Endothelial cell of umbilical vein (primary cell): ENCODE data around the gene BLVRA. TPM values are rescaled to one million over a fixed set of nuclear protein-coding genes. Genes with fewer than 3 reads are reported as not detected.

Experiments used
- BruUV-seq: library from RNA; stranded (reverse); fragments of 400-500 nt; replicated peaks from 2 replicates; lab custom pipeline; 2021; lab: Mats Ljungman, UMichigan
- CTCF ChIA-PET: fragments of 300-600, 350-600 bp; sonication (Branson Sonifier 250); formaldehyde crosslinking; loops from one replicate; lab custom pipeline; 2021; ENCODE audit warnings: antibody characterized with exemption, inconsistent platforms; lab: Charles Lee
- POLR2A ChIA-PET: fragments of 300-600, 350-600 bp; sonication (Branson Sonifier 250); formaldehyde crosslinking; loops from one replicate; lab custom pipeline; 2021; ENCODE audit warnings: antibody characterized with exemption, inconsistent platforms; lab: Charles Lee
- DNase-seq: peaks from one replicate; pipeline ENCODE4 v3.0.0-alpha.2; 2011; ENCODE audit warnings: low read depth, low spot score
- FAIRE-seq: peaks from 2 replicates; lab custom pipeline; 2011; peaks lifted over from hg19 to GRCh38; lab: Jason Lieb, UNC
- H2AFZ ChIP-seq: 2 replicates; pipeline ENCODE4 v1.6.0; 2012; ENCODE audit warnings: low read depth, low read length, control low read depth, inconsistent platforms
- H3K27ac ChIP-seq: 2 replicates; pipeline ENCODE4 v1.5.1; 2011; ENCODE audit warnings: low read depth, mild to moderate bottlenecking, control low read depth, low read length, moderate library complexity; ENCODE audit not compliant: insufficient read depth
- H3K27me3 ChIP-seq, 2 experiments: 2 replicates each; pipeline versions ENCODE4 v1.6.0 to v1.6.1; 2011; ENCODE audit warnings: low read length in 2 of 2, mixed read lengths in 1 of 2; ENCODE audit not compliant: control insufficient read depth in 2 of 2, insufficient read depth in 2 of 2
- H3K36me3 ChIP-seq, 2 experiments: 2 replicates in 1 of 2; 3 replicates in 1 of 2; pipeline ENCODE4 v1.5.1; 2011; ENCODE audit warnings: low read length in 2 of 2, mild to moderate bottlenecking in 1 of 2, moderate library complexity in 1 of 2; ENCODE audit not compliant: control insufficient read depth in 2 of 2, insufficient read depth in 2 of 2; ENCODE audit errors: extremely low read depth in 1 of 2
- H3K4me1 ChIP-seq: 3 replicates; pipeline ENCODE4 v1.5.1; 2011; ENCODE audit warnings: mild to moderate bottlenecking, low read length; ENCODE audit not compliant: control insufficient read depth, insufficient read depth; ENCODE audit errors: extremely low read depth
- H3K4me2 ChIP-seq: 2 replicates; pipeline ENCODE4 v1.6.1; 2011; ENCODE audit warnings: low read length, control low read depth, mixed read lengths; ENCODE audit not compliant: insufficient read depth
- H3K4me3 ChIP-seq, 3 experiments: fragments of 200-600 bp in 1 of 3; sonication (generic), shearing (Covaris generic) in 1 of 3; replicated peaks in 1 of 3; 2 replicates each; pipeline ENCODE4 v1.5.1; 2011 to 2016; ENCODE audit warnings: control low read depth in 3 of 3, low read length in 3 of 3, mild to moderate bottlenecking in 2 of 3, inconsistent platforms in 1 of 3, low read depth in 1 of 3, moderate library complexity in 1 of 3; ENCODE audit not compliant: insufficient read depth in 1 of 3
- H3K79me2 ChIP-seq: 2 replicates; pipeline ENCODE4 v1.6.0; 2012; ENCODE audit warnings: low read length, inconsistent platforms; ENCODE audit not compliant: control insufficient read depth, insufficient read depth
- H3K9ac ChIP-seq: replicated peaks from 2 replicates; pipeline ENCODE3; 2011; ENCODE audit warnings: low read length, control low read depth; ENCODE audit not compliant: insufficient read depth; ENCODE audit errors: extremely low read depth
- H3K9me1 ChIP-seq: replicated peaks from 3 replicates; pipeline ENCODE4 v1.6.0; 2011; ENCODE audit warnings: mild to moderate bottlenecking, low read length; ENCODE audit not compliant: control insufficient read depth, insufficient read depth; ENCODE audit errors: extremely low read depth
- H3K9me3 ChIP-seq: replicated peaks from 2 replicates; pipeline ENCODE4 v1.5.1; 2012; ENCODE audit warnings: low read length, inconsistent platforms; ENCODE audit not compliant: control insufficient read depth, insufficient read depth
- H4K20me1 ChIP-seq: replicated peaks from 2 replicates; pipeline ENCODE3; 2011; ENCODE audit warnings: mild to moderate bottlenecking, low read length; ENCODE audit not compliant: control insufficient read depth, insufficient read depth; ENCODE audit errors: extremely low read depth
- CTCF ChIP-seq, 2 donors: IDR thresholded peaks; 1 replicate in 1 of 2; 2 replicates in 1 of 2; pipeline ENCODE4 v1.5.1; 2011; ENCODE audit warnings: low read length in 2 of 2, mild to moderate bottlenecking in 2 of 2, moderate library complexity in 2 of 2, control low read depth in 1 of 2, inconsistent platforms in 1 of 2, low read depth in 1 of 2; ENCODE audit not compliant: insufficient read depth in 1 of 2; ENCODE audit errors: extremely low read depth in 1 of 2
- EZH2 ChIP-seq: IDR thresholded peaks from 2 replicates; pipeline ENCODE4 v1.6.1; 2012; ENCODE audit warnings: borderline replicate concordance, low read depth, mild to moderate bottlenecking, moderate library complexity, low read length, inconsistent platforms; ENCODE audit not compliant: severe bottlenecking
- FOS ChIP-seq: IDR thresholded peaks from 2 replicates; pipeline ENCODE4 v1.6.1; 2011; ENCODE audit warnings: mild to moderate bottlenecking, low read length, moderate library complexity, borderline replicate concordance; ENCODE audit not compliant: insufficient read depth
- GATA2 ChIP-seq: IDR thresholded peaks from 2 replicates; pipeline ENCODE4 v1.7.0; 2011; ENCODE audit warnings: low read depth, mild to moderate bottlenecking, moderate library complexity, mixed read lengths, low read length; ENCODE audit not compliant: insufficient read length, insufficient read depth
- JUN ChIP-seq: IDR thresholded peaks from 2 replicates; pipeline ENCODE4 v1.6.1; 2011; ENCODE audit warnings: borderline replicate concordance, low read depth; ENCODE audit not compliant: insufficient read length, insufficient read depth
- MAX ChIP-seq: IDR thresholded peaks from 2 replicates; pipeline ENCODE4 v1.6.1; 2011; ENCODE audit not compliant: insufficient read depth, insufficient read length
- MYC ChIP-seq: IDR thresholded peaks from one replicate; pipeline ENCODE4 v1.6.1; 2011; ENCODE audit warnings: mild to moderate bottlenecking, low read depth, low read length
- POLR2A ChIP-seq: IDR thresholded peaks from 2 replicates; pipeline ENCODE4 v1.6.1; 2012; ENCODE audit warnings: low read depth, mild to moderate bottlenecking, control low read depth, low read length
- POLR2AphosphoS5 ChIP-seq: IDR thresholded peaks from 2 replicates; pipeline ENCODE4 v1.6.1; 2012; ENCODE audit warnings: low read depth, mild to moderate bottlenecking, control low read depth, low read length, moderate library complexity; ENCODE audit not compliant: insufficient read depth
- dilution Hi-C: fragments of 300-500 bp; cut with MboI; formaldehyde crosslinking; loops from one replicate; pipeline ENCODE4 v1.15.0; 2019; ENCODE audit warnings: low sequenced_read_pairs; ENCODE audit not compliant: extremely low pct_ligation_motif_present
- intact Hi-C: fragments of 100-400 bp; cut with micrococcal nuclease; formaldehyde crosslinking; loops from one replicate; pipeline ENCODE4 v1.10.0; 2022
- polyA plus RNA-seq, 4 experiments: library from polyadenylated mRNA; depleted of rRNA in 3 of 4; stranded (reverse) in 3 of 4; unstranded in 1 of 4; fragments of >200 nt; gene quantifications; 2 replicates each; pipeline versions ENCODE4 v1.2.1 to v1.2.3, GENCODE V29; 2011 to 2012; ENCODE audit warnings: missing spikeins in 1 of 4
- total RNA-seq: library from RNA; stranded (reverse); gene quantifications from 2 replicates; pipeline ENCODE4 v1.2.3, GENCODE V29; 2021

The BLVRA gene
- total and polyA plus RNA-seq, 2 donors (not counting 3 experiments of a cell fraction or from before 2014, with no cell fraction given), result 24.0 to 34.5 TPM

GRCh38 chr7:43727494-43727893 lies 31.0 kb upstream of the BLVRA start:
- Histone ChIP-seq H2AFZ (no peak overlapping the region), H3K9me1 (no peaks in the 10 kb centered on the region), H3K4me2 (no peak overlapping the region), H3K9me3 (no peaks in the 10 kb centered on the region), H3K27ac (no peak overlapping the region), H3K27me3 (peaks cover 0 to 3% of the 10 kb centered on the region in 2 experiments), H3K36me3 (no peaks in the 10 kb centered on the region), H3K9ac (no peak overlapping the region), H3K4me3 (no peak overlapping the region), H3K79me2 (peaks cover 53% of the 10 kb centered on the region), H4K20me1 (no peaks in the 10 kb centered on the region), H3K4me1 (peaks cover 14% of the 10 kb centered on the region)
- ChIA-PET CTCF (no interaction called here), POLR2A (no interaction called here)
- FAIRE-seq (no peak), DNase-seq (no peak)
- intact Hi-C loops (loop anchor here (5.0 to 10.0 kb wide), 3 partner anchors 90 to 1493 kb away; partner anchors contain the start of gene GLI3), dilution Hi-C loops (no loop called here)
- TF ChIP-seq JUN (no peak), FOS (no peak), POLR2AphosphoS5 (no peak), EZH2 (no peak), GATA2 (no peak), POLR2A (no peak), MAX (no peak), CTCF (IDR thresholded peaks at IDR 0.05; ENCODE audit: extremely low read depth in 1 of 2, insufficient read depth in 1 of 2, low read depth in 1 of 2, low read length in 2 of 2) (no peak), MYC (no peak)
- BruUV-seq, result no TSS peak
